HG02678 (cell line): Measurements from ENCODE around the gene NFAT5.
"Not testable (repeated sequence)": the region's sequence is repeated elsewhere in the genome, so short reads cannot be mapped to it uniquely, and the experiment has no call there.

Experiments used
- ATAC-seq: cut with Tn5 transposase; IDR thresholded peaks from one replicate; pipeline ENCODE4 v1.9.1; 2021; ENCODE audit warnings: mild to moderate bottlenecking, moderate library complexity; ENCODE audit not compliant: unreplicated experiment

The NFAT5 gene

DNA sequence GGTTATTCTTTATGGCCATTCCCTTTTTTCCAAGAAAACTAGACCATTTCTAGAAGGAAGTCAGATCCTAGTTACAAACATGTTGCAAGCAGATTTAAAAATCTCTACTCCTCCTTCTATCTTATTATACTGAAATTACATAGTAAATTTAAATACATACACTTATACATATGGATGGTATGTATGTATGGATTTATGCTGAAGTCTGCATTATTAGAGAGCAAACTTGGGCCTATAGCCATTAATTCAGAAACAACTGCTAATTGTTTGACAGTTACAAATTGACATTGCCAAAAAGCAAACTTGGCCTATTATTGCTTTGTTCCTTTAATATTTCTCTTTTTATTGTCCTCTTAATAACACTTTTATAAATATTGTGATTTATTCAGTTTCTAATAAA lies 67.1 kb downstream of the NFAT5 start:
- ATAC-seq, result no peak

DNA sequence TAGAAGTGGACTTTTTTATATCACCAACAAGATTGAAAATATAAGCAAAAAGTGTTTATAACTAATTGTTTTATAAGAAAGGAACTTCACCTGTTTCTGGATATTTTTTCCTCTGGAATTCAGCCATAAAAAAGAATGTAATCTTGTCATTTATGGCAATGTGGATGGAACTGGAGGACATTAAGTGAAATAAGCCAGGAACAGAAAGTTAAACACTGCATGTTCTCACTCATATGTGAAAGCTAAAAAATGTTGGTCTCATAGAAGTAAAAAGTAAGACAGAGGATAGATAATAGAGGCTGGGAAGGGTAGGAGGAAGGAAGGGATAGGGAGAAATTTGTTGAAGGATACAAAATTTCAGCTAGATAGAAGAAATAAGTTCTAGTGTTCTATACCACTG lies 67.6 kb downstream of the NFAT5 start:
- ATAC-seq, result no peak

DNA sequence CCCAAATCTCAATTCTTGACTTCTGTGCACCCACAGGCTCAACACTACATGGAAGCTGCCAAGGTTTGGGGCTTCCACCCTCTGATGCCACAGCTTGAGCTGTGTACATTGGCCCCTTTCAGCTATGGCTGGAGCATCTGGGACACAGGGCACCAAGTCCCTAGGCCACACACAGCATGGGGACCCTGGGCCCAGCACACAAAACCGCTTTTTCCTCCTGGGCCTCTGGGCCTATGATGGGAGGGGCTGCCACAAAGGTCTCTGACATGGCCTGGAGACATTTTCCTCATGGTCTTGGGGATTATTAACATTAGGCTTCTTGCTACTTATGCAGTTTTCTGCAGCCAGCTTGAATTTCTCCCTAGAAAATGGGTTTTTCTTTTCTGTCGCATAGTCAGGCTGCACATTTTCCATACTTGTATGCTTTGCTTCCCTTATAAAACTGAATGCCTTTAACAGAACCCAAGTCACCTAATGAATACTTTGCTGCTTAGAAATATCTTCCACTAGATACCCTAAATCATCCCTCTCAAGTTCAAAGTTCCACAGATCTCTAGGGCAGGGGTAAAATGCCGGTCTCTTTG lies 70.9 kb downstream of the NFAT5 start:
- not testable (repeated sequence) for ATAC-seq

DNA sequence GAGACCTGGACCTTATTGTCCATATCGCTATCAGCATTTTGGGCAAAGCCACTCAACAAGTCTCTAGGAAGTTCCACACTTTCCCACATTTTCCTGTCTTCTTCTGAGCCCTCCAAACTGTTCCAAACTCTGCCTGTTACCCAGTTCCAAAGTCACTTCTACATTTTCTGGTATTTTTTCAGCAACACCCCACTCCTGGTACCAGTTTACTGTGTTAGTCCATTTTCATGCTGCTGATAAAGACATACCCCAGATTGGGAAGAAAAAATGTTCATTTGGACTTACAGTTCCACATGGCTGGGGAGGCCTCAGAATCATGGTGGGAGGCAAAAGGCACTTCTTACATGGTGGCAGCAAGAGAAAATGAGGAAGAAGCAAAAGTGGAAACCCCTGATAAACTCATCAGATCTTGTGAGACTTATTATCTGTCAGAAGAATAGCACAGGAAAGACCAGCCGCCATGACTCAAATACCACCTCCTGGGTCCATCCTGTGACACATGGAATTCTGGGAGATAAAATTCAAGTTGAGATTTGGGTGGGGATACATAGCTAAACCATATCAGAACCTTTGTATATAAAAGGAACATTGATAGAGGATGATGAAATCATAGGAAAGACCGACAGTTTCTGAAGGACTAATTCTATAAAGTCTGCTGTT lies 71.6 kb downstream of the NFAT5 start:
- ATAC-seq, result not testable (repeated sequence)

DNA sequence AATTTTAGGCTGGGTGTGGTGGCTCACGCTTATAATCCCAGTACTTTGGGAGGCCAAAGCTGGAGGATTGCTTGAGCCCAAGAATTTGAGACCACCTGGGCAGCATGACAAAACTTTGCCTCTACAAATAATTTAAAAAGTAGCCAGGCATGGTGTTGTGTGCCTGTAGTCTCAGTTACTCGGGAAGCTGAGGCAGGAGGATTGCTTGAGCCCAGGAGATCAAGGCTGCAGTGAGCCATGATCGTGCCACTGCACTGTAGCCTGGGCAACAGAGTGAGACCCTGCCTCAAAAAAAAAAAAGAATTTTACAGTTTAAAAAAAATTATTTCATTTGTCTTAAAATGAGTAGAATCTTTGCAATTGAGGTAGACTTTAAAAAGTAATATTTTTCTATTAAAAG lies 78.2 kb downstream of the NFAT5 start:
- ATAC-seq, result not testable (repeated sequence)

DNA sequence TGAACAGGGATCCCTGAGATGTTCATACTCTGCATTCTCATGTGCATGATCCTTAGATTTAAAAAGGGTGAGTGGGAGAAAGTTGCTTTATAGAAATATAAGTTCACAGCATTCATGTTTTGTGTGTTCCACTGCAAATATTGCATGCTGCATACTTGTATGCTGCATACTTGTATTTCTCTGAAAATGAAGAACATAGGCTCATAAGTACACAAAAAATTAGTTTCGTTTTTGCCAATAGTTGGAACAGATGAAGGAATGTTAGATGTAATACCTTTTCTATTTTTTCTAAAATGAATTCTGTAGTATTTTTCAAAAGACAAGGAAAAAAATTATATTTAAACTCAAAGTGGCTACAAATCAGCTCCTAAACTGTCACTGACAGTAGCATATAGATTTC lies 79.0 kb downstream of the NFAT5 start:
- no peak for ATAC-seq

DNA sequence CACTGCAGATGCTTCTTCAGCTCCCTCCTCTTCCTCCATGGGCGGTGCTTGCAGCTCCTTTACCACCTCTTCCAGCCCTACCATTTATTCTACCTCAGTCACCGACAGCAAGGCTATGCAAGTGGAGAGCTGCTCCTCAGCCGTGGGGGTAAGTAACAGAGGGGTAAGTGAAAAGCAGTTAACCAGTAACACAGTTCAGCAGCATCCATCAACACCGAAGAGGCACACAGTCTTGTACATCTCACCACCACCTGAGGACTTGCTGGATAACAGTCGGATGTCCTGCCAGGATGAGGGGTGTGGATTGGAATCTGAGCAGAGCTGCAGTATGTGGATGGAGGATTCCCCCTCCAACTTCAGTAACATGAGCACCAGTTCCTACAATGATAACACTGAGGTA lies 81.3 kb downstream of the NFAT5 start:
- no peak for ATAC-seq

DNA sequence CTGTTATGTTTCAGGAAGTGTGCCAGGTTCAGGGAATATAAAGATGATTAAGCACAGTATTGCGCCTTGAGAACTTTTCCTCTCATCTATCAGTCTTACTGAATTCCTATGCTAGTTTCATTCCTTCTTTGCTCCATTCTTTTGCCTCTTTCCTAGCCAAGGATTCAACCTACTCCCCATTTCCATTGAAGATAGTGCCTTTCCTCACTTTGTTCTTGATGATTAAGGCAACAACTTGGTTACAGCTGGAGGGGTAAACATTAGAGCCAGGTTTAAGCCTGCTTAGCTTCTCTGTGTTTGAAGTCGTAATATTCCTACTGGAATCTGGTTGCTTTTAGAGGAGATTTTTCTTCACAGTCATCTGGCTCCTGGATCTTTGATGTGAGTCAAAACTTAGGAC lies 85.5 kb downstream of the NFAT5 start:
- no peak for ATAC-seq

DNA sequence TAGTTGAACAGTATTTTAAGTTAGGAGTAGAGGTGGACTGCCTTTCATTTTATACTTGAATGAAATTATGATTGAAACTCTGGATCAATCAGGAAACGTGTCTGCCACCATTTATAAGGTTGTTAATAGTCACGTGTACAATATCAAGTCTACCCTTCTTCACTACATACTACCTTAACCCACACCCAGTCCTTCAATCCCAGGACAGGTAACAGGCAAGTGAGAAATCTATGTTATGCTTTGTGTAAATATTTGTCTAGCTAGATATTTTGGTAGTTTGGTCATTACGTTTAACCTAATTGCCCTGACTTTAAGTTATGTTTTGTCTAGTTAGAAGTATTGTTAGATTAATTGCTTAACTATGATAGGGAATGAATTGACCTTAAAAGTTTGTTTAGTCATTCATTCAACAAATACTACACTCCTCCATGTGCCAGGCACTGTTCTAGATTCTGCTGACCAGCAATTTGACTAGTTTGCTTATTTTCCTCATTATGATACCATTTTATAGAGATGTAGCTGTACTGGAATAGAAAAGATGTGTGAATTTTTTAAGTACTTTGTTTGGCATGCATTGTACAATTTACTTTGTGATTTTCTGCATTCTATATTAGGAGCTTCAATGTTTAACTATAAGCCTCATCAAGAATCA lies 88.6 kb downstream of the NFAT5 start:
- no peak for ATAC-seq

DNA sequence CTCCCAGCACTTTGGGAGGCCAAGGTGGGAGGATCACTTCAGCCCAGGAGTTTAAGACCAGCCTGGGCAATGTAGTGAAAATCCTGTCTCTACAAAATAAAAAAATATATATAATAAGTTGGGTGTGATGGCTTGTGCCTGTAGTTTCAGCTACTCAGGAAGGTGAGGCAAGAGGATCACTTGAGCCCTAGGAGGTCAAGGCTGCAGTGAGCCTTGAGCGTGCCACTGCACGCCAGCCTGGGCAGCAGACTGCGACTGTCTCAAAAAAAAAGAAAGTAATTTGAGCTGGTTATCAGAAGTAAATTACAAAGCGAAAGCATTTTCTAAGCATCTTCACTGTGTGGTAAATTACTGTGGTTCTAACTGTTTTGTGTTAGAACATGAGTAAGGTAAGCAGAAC lies 94.4 kb downstream of the NFAT5 start:
- no peak for ATAC-seq

DNA sequence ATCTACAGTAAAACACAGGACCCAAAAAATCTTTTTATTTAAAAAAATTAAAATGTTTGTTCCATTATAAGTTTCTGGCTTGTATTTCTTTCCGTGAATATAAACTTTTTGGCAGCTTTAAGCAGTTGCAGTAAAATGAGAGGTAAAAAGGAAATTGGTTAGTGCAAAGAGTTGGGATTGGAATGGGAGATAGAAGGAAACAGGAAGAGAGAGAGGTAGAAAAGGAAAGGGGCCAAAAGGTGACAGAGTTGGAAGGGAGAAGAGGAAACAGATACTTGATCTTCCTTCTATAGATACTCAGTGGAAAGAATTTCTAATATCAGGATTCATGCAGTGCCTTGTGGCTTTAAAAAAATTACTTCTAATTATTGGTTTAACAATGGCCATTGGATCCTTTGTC lies 97.1 kb downstream of the NFAT5 start:
- no peak for ATAC-seq

DNA sequence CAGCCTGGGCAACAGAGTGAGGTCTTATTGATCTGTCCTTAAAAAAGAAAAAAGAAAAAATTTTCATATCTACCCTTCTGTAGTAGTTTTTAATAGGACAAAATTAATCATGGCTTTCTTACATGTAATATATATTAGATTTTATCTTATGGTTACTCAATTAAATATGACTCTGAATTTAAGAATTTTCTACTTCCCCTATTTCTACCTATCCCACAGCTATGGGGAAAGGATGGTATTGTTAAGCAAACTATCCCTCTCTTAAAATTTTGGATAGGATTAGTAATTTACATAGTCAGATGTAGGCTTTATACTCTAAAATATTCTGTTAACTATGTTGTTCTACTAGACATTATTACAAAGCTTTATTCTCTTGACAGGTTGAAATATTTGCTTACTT lies 98.1 kb downstream of the NFAT5 start:
- ATAC-seq, result no peak

DNA sequence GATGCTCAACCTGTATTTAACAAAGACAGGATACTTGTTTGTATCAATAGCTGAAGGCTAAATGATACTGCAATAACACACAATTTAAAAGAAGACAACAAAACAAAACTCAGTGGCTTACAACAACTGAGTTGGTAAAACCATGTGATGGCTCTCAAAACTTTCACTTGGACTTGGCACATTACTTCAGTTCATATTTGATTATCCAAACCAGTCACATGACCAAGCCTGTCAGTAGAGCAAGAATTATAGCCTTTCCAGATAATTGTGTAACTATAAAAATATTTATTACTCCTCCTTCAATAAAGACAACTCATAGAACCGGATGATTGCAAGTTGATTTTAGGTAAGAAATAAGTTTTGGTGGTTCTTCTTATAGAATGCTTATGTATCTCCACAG lies 103.8 kb downstream of the NFAT5 start:
- no peak for ATAC-seq

DNA sequence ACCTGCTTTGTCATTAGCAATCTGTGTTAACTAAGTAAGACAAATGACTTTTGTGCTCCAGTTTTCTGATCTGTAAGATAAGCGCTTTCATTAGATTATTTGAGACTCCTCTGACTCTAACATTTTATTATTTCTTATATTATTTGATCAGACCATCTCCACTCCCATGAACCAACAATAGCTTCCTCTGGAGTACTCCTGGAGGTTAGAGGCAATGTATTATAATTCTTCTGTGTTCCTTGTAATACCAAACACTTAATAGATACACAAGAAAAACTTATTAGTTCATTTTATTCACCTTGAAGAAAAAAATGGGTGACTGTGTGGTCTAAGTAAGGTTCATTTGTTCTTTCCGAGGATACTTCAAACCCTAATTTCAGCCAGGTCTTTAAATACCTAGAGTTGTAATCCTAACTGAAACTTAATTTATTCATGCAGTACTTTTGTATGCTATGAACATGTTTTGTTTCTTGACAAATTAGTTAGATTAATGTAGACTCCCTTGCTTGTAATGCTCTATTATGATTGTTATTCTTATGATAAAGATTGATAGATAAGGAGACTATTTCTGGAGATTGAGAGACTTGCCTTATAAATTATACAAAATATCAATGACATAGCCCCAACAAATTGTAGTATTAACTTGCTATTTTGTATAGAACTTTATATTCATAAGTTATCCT lies 106.7 kb downstream of the NFAT5 start:
- no peak for ATAC-seq

DNA sequence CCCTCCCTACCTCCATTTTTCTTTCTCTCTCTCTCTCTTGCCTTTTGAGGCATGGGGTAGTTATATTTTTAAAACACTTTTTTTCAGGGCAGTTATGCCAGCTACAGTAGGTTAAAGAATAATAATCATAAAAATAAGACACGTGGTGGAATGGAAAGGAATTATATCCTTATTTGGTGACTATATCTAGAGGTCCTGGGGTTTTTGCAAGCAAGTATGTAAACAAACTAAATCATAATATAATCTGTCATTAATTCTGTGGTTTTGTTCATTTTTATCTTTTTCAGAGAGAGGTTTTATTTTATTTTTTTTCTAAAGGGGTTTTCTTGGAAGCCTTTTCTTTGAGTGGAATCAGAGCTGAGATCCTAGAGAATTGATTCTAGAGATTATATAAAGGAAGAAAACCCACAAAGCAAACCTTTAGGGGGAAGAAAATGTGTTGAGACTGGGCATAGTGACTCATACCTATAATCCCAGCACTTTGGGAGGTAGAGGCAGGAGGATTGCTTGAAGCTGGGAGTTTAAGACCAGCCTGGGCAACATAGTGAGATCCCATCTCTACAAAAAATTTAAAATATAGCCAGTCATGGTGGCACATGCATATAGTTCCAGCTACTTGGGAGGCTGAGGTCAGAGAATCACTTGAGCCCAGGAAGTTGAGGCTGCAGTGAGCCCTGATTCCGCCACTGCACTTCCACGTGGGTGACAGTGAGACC lies 107.4 kb downstream of the NFAT5 start:
- ATAC-seq, result no peak

DNA sequence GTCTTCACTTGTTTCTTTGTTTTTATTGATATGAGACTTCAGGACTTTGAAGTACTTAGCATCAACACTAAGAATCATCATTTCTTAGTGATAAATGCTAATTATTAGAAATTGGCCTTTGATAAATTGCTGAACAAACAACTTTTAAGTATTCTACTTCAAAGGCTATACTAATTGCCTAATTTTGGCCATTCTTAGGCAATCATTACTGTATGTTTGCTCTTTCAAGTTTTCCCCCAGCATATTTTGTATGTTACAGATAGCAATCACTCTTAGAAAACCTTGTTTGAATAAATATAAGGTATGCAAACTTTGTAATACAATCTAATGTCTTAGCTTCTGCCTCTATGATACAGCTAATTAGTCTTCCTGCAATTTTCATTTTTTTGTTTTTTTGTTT lies 114.6 kb downstream of the NFAT5 start:
- no peak for ATAC-seq

DNA sequence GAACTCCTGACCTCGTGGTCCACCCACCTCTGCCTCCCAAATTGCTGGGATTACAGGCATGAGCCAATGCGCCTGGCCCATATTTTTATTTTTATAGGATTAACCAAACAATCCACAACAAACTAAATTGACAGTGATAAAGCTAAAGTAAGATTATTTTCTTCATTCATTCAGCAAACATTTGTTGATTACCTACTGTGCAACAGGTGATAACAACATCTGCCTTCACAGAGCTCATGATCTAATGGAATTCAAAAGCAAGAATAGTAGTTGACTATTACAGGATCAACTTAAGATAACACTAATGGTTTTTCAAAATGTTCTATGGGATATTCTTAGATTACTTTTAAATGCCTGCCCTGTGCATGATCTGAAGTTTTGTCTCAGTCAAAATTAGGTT lies 122.8 kb downstream of the NFAT5 start:
- ATAC-seq, result no peak

DNA sequence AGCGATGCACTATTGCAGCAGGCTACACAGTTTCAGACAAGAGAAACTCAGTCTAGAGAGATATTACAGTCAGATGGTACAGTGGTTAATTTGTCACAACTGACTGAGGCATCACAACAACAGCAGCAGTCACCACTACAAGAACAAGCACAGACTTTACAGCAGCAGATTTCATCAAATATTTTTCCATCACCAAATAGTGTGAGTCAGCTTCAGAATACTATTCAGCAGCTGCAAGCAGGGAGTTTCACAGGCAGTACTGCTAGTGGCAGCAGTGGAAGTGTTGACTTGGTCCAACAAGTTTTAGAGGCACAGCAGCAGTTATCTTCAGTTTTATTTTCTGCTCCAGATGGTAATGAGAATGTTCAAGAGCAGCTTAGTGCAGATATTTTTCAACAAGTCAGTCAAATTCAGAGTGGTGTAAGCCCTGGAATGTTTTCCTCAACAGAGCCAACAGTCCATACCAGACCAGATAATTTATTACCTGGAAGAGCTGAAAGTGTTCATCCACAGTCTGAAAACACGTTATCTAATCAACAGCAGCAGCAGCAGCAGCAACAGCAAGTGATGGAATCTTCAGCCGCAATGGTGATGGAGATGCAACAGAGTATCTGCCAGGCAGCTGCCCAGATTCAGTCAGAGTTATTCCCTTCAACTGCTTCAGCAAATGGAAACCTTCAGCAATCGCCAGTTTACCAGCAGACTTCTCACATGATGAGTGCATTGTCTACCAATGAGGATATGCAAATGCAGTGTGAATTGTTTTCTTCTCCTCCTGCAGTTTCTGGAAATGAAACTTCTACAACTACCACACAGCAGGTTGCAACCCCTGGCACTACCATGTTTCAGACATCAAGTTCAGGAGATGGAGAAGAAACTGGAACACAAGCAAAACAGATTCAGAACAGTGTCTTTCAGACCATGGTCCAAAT lies 126.5 kb downstream of the NFAT5 start:
- no peak for ATAC-seq

DNA sequence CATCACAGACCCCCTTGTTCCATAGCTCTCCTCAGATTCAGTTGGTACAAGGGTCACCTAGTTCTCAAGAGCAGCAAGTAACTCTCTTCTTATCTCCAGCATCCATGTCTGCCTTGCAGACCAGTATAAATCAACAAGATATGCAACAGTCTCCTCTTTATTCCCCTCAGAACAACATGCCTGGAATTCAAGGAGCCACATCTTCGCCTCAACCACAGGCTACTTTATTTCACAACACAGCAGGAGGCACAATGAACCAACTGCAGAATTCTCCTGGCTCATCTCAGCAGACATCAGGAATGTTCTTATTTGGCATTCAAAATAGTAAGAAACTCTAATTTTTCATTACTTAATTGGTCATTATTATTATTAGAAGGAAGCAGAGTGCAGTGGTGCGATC lies 128.2 kb downstream of the NFAT5 start:
- no peak for ATAC-seq

DNA sequence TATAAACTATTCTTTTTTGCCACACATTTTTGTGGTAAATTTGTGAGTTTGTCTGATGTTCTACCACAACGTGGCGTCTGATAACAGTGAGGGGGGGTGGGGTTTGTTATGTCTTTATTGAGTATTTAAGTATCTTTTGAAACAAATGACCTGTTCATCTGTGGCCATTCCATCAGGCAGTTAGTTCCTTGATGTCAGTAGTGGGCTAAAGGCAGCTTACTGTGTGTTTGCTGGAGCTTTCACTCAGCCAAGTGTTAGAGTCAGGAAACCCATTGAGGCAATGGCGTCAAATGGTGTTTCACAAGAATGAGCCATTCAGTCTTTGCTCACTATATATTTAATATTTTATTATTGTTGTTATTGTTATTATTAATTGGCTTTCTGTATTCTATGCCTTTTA lies 132.6 kb downstream of the NFAT5 start:
- ATAC-seq, result no peak
